HL-60/S4 treated with retinoic acid at 250 ng/mL for 4 days and 3 days (cell line): ENCODE data around the gene CLIC1.

Experiments
- in situ Hi-C: fragments of 300-500 bp; cut with MboI; formaldehyde crosslinking; loops from 2 replicates; pipeline ENCODE4 v1.7.0; 2022; ENCODE audit warnings: low sequenced_read_pairs

Gene CLIC1

DNA sequence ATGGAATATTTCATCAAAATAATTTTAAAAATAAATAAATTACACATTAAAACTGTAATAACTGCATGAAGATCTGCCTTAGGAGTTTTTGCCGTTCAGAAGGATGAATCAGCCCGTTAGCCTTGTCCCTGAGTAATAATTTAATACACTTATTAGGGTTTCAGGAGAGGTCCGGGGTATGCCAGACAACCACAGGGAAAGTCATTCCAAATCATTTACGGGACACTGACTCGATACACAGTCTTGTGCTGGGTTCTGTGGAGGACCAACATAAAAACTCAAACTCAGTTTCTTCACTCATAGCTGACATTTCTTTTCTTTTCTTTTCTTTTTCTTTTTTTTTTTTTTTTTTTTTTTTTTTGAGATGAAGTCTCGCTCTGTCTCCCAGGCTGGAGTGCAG is 30.4 kb downstream of the CLIC1 start:
- in situ Hi-C loops: no loop called here

DNA sequence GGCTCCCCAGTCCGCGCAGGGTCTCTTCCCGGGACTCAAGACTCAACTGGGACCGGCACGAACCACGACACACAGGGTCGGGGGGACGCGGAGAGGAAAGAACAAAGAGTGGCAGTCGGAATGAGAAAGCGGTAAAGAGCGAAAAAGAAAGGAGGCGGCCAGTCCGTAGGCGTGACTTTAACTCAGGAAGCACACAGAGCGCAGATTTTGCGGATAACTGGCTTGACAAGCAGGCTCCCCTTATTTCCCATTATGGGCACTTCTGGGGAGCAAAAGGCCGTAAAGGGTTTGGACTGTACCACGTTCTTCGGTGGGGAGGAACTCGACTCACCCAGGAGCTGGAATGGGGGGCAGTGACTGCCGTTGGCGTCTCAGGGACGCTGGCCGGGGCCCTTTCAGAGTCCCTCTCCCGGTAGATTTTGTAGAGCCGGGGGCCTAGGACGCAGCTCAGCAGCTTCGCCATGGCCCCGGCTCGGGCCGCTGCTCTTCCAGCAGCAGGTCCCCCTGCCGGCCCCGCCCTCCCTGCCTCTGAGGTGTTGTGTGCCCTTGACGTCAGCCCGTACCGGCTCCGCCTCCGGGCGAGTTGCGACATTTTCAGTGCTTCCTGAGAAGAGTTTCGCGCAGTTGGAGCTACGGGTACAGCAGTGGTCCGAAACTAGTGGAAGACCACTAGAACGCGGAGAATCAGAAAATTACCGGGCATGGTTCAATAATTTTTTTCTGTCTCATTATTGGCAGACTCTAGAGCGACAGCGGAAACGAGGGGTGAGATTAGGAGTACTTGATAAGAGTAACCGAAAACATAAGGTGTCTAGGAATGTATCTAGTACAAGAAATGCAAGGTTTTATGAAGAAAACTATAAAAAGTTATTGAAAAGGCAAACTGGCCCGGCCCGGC is 33.3 kb downstream of the CLIC1 start, which contains the start of gene ABHD16A:
ABHD16A (minus strand) TSS at position 506 of the 898 bp plus-strand sequence; CDS start at position 463, 43 bp downstream.
- in situ Hi-C loops: no loop called here

DNA sequence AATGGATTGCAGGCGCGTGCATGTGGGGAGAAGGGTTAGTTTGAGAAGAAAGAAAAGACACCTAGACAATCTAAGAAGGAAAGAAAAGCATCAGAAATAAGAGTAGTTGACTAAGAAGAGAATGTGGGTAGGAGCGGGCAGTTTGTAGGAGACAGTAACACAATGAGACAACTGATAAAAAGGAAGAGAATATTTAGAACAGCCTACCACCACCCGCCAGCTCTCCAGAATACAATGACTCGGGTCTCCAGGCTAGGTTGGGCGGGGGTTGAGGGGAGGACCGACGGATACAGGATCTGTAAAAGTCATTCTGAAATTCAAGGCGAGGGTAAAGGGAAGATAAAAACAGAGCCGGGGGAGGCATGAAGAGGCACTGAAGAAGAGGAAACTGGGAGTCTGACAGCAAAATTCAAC is 33.9 kb downstream of the CLIC1 start:
- in situ Hi-C loops: no loop called here

DNA sequence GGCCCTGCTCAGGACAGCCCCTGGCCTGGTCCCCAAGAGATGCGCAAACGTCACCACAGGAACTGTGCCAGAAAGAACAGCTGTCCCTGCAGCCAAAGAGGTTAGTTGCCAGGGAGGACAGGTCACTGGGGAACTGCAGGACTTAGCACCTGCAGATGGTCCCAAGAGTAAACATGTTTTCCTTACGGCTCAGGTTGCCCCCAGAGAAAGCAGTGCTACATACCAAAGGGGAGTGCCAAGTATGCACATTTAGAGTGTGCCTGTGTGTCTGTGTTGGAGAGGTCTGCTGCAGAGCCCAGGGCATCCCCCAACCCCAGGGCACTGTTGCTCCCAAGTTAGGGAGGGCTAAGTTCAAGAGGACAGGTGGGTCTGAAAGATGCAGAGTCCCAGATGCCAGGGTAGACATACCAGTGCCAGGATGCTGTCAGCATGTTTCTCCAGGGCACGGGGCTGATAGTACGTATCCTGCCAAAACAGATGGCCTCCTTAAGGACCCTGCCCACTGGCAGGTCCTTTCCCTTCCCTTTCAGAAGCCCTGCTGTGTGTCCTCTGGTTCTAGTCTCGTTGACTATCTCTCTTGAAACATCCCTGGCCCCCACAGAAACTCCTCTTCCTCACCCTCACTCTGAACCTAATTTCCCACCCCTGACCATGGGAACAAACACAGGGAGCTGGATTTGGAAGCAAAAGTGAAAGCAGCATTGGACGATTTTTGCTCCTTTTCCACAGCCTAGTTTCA is 34.5 kb downstream of the CLIC1 start:
- in situ Hi-C loops: no loop called here

DNA sequence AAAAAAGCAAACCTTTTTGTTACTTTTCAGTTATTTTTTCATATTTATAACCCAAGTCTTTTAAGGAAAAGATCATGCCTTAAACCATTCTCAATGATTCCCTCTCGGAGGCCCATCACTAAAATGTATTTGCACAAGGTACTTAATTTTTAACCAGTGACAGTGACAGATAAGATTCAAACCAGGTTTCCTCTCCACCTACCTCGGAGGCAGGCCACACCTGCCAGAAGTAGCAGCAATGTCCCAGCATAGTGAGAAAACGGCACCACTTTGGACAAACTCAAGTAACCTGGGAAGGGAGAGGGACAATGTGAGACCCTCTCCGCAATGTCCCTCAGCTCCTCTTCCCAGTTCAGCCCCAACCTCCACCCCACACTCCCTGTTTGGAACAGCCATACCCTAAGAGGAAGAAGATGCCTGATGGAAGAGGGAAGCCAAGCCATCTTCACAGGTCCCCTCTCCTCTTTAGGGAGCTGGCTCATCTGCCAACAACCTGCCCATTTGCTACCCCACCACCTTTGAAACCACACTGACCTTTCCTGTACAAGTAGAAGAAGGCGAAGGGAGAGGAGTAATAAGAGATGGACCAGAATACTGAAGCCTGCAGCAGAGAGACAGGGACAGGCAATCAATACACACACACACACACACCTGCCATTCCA is 35.5 kb downstream of the CLIC1 start:
- in situ Hi-C loops: no loop called here

DNA sequence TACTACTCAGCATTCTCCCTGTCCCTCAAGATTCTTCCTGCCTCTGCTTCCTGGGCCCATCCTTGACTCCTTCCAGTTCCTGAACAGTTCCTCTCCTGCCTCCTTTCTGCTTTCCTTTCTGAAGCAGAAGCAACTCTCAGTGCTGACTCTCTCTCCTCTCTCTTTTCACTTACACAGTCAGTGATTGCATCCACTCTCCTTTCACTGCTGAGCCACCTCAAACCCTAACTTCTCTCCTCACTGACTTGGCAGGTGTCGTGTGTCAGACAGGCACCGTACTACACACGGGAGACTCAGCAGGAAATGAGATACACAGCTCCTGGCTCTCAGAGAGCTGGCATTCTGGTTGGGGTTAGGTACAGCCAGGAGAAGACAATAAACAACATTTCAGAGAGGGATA is 38.8 kb downstream of the CLIC1 start:
- in situ Hi-C loops: no loop called here

DNA sequence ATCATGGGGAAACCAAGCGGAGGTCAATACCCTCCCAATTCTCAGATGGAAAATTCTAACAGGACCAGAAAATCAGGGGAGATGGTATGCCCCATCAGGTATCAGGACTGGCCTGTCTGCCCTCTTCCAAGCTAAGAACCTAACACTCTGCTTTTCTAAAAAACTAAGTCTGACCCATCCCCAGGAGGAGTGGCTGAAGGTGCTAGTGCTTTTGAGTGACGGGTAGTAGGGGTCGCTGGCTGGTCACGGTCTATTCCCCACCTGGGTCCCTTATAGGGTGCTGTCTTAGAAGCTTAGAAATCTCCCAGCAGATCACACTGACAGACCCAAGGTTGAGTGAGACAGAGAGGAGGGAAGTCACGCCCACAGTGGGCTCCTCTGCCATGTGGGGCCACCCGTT is 42.8 kb downstream of the CLIC1 start:
- in situ Hi-C loops: no loop called here

DNA sequence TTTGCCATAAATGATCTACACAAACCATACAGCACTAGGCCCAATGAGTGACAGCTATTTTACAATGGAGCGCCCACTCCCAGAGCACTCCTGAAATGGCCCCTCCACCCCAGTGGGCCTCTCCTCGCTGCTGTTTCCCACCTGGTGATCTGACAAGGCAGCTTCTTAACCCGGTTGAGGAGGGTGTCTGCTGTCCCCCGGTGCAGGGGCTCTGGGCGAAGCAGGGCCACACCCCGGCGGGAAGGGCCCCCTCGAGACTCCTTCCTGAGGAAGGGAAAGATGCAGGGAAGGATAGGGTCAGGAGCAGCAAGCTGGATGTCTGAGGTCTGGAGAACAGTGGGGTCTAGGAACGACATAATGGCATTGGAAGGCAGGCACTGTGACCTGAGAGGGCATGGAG is 43.4 kb downstream of the CLIC1 start:
- in situ Hi-C loops: no loop called here

DNA sequence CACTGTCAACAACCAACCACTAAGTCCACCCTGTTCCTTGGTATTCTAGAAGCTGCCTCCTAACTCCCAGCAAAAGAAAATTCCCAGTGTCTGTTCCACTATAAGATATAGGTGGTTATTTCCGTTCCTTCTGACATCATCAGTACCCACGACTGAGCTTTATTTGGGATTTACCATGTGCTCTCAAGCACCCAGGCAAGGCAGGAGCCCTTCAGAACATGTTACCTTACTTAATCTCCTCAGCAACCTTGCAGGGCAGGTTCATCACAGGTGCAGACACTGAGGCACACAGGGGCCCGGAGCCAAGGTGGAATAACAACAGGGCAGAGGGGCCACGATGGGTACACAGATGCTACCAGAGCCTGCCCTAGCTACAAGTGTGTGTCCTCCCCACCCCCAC is 44.0 kb downstream of the CLIC1 start:
- in situ Hi-C loops: no loop called here

DNA sequence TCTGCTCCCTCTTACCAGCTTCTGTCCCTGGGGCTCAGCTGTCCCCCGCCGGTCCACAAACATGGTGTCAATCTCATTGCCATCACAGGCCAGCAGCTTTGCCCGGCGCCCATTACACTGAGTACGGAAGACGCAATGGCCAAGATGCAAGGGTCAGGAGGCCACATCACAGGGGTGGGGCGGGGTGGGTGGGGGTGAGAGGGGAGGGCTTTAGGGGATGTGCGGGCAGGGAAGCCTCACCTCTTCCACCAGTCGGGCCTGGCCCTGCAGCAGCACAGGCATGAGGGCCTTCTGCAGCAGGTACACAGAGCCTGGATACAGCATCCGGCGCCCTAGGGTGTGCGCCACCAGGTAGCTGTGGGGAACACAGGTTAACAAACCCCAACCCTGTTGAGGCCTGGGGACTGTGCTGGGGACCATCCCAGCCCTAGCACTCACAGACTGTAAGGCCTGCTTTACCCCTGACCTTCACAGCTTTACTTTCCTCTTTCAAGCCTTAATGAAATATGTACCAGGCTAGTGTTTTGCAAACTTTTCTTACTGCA is 44.7 kb downstream of the CLIC1 start:
- in situ Hi-C loops: no loop called here

DNA sequence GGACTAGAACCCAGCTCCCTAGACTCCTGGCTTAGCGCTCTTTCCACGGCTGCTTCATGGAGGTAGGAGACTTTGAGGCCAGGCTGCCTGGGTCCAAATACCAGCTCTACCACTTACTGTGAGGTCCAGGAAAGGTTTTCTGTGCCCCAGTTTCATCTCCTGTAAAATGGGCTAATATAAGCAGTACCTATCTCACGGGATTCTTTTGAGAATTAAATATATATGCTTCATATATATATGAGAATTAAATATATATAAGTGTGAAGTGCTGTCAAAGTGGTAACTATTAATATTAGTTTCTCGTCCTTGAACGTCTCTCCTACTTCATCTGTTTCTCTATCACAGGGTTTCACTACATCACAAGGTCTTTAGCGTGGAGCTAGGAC is 45.3 kb downstream of the CLIC1 start:
- in situ Hi-C loops: no loop called here

DNA sequence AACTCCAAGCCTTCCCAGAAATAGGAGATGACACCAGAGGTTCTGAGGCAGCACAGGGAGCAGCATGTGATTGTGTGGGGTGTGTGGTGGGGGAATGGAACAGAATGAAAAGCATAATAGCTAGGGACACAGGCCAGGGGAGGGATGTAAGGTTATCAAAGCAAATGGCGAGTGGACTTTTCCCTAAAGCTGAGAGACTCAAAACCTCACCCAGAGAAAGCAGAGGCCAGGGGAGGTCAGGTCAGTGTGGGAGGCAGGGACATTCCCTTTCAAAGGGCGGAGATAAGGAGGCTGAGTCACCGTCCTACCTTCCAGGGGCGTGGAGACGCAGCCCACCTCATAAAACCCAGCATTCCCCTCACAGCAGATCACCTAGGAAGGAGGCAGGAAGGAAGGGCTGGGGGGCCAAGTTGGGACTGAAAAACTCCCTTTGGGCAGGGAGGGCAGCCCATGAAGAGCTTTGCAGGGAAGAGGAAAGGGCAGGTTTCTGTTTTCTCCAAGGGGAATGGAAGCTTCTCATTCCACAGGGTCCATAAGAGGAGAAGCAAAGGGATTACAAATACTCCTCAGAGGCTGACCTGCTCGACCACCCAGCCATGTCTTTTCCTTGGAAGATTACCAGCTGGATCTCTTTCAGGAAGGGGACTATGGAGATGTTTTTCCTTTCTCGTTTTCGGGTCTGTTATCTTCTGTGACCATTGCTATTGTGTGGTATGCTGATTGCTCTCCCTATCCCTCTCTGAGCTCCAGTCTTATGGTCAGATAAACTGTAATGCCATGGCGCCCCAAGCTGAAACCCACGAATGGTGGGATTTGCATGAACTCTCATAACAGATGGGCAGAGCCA is 45.9 kb downstream of the CLIC1 start:
- in situ Hi-C loops: no loop called here

DNA sequence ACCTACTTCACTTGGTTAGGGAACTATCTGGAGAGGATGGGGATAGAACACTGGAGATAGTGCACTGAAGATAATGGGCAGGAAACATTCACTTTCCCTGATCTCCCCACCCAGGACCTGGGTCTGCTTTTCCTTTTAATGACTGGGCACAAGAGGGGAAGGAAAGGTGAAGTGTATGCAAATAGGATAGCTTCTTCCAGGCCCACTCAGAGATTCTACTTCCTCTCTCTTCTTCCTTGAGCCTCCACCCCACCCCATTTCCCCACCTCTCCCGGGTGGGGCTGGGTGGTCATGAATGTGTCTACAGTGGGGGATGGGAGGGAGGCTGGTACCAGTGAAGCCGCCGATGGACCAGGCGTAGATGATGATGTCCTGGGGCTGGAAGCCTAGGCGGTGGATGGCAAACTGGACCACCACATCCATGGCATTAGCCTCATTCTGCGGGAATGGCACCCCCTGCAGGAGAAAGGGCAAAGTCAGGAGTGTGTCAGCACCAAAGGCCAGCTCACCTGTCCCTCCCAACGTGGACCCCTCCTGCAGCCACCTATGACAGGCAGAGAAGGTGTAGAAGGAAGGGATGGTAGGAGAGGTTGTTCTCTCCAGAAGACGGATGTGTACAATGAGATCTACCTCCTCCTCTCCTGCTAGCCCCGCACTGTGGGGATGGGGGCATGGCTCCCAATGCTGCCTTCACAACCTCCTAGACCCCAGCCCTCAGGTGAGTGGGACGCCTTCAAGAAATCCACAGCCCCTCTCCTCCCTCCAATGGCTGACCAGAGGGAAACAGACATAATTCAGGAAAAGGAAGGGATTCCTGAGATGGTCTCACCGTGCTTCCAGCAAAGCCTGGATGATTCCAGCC is 46.9 kb downstream of the CLIC1 start:
- in situ Hi-C loops: no loop called here

DNA sequence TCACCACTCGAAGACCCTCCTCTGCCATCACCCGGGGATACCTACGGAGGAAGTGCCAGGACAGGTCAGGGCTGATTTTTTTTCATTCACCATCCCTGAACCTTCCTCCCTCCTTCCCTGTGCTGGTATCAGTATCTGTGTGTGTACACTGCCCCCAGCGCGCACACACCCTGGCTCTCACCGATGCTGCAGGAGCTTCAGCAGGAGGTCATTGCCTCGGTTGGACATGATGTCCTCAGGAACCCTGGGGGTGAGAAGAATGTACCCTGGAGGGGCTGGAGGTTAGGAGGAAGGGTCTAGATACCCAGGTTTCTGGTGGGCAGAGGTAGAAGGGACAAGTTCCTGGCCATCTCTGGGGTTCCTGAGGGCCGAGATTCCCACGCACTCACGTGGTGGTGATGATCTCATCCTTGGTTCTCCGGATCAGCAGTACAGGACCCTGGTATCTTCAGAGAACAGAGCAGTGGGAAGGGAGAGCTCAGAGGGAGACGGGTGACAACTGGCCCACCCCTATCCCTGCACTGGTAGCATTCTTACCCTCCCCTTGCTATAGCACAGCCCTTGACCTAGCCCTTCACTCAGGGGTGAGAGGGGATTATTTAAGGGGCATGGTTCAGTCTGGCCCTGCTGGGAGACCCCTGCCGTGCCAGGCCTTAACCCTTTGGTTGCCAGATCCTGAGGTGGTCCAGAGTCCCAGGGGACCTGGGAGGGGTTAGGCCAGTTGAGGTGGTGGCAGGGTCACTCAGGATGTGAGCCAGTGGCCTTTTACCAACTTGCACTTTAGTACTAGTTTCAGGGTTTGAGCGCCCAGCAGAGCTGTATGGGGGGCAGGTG is 48.3 kb downstream of the CLIC1 start:
- in situ Hi-C loops: no loop called here

DNA sequence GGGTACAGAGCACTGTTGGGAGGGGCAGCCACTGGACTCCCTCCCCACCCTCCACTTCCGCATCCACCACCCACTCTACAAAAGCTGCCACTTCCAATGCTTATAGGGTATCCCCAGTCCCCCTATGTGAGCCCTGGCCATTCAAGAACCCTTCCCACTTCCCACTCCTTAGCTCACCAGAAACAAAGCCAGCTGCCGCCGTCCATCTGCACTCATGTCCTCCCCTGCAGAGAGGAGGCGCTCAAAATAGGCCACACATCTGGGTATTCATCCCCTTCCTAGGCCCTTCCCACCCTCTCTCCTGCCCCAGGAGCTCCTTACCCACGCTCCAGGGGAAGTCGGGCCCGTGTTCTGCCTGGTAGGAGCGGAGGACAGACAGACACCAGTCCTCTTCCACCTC is 49.0 kb downstream of the CLIC1 start:
- in situ Hi-C loops: no loop called here

DNA sequence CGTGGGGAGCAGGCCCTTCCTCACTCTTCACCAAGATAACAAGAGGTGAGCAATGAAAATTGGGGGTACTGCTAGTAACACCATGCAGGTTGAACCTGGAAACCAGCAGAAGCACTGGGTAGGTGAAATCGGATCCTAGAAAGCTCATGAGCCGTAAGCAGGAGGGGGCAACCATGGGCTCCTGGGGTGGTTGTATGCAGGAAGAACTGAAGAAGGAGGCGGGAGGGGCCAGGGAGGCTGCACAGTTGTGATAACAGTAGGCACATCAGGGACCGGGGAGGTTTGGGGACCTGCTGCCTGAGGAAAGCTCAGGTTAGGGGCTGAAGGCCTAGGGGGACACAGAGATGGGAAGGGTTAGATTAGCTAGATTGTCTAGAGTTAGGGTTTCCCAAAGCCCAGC is 49.8 kb downstream of the CLIC1 start:
- in situ Hi-C loops: no loop called here

DNA sequence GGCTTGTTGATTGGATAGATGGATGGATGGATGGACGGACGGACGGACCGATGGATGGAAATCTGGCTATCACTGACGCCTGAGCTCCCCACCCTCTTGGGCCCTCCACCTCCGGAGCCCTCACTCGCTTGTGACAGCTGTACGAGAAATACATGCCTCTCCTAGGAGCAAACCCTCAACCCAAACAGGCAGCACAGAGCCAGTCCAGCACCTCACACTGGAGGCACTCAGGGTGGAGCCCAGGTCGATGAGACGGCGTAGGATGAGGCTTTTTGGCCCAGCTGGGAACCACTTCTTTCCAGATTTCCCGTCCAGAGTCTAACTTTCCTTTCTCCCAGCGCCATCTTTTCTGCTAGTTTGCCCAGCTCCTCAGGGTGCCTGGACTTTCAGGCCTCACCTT is 52.7 kb downstream of the CLIC1 start:
- in situ Hi-C loops: no loop called here

DNA sequence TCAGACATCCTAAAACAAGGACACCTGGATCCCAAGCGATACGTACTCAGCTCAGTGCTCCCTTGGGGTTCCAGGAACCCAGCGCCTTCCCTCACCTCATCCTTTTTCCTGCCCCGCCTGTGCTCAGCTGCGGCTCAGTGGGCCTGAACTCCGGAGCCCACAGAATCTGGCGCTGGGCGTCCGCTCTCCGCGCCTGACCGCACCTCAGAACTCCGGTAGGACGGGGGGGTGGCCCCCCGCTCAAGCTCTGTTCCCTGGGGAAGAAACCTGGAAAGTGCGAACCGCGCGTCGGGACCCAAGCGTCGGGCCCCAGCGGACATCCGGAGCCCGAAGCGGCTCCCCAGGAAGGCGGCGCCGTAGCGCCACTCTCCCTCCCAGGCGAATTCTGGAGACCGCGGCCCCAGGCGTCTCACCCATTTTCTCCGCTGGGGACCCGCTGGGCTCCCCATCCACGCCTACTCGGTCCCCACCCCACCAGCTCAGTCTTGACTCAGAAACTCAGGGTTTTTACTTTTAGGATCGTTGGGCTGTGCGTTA is 55.1 kb downstream of the CLIC1 start:
- in situ Hi-C loops: no loop called here
